Measurements from ENCODE around the gene MADCAM1.
A peak's percentile ranks its signal among the peaks of the same experiment; 100 is the strongest.

MADCAM1 gene

GRCh38 chr19:533364-534058, 37.2 kb downstream of the MADCAM1 start:
- H3K4me3 ChIP-seq (ENCODE audit: control insufficient read depth, low read depth, low read length) = peak overlapping the region; percentile 73
- no peak for TF ChIP-seq CTCF (conservative IDR thresholded peaks at IDR 0.05; ENCODE audit: control insufficient read depth, insufficient read depth, low read depth, low read length)
- DNase-seq (ENCODE audit: low read depth) = no peak

DNA sequence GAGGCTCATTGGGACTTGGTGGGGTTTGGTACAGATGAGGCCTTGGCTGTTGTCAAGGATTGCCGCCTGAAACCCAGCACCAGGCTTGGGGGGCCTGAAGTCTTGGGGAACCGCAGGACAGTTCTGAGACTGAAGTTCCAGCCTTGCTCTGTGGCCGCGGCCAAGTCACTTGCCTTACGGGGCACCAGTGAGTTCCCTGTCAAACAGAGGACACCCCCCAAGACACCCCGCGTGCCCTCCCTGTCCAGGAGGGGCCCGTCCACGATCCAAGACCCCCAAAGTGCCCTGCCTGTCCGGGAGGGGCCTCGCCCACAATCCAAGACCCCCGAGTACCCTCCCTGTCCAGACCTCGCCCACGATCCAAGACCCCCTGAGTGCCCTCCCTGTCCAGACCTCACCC, 37.8 kb downstream of the MADCAM1 start:
- H3K4me3 ChIP-seq (ENCODE audit: control insufficient read depth, low read depth, low read length) = no peak overlapping the region
- DNase-seq (ENCODE audit: low read depth) = no peak
- TF ChIP-seq CTCF (conservative IDR thresholded peaks at IDR 0.05; ENCODE audit: control insufficient read depth, insufficient read depth, low read depth, low read length) = no peak

GRCh38 chr19:535017-535835, 38.9 kb downstream of the MADCAM1 start:
- peak; percentile 23 for DNase-seq (ENCODE audit: low read depth)
- H3K4me3 ChIP-seq (ENCODE audit: control insufficient read depth, low read depth, low read length) = no peak overlapping the region
- TF ChIP-seq CTCF (conservative IDR thresholded peaks at IDR 0.05; ENCODE audit: control insufficient read depth, insufficient read depth, low read depth, low read length) = no peak

DNA sequence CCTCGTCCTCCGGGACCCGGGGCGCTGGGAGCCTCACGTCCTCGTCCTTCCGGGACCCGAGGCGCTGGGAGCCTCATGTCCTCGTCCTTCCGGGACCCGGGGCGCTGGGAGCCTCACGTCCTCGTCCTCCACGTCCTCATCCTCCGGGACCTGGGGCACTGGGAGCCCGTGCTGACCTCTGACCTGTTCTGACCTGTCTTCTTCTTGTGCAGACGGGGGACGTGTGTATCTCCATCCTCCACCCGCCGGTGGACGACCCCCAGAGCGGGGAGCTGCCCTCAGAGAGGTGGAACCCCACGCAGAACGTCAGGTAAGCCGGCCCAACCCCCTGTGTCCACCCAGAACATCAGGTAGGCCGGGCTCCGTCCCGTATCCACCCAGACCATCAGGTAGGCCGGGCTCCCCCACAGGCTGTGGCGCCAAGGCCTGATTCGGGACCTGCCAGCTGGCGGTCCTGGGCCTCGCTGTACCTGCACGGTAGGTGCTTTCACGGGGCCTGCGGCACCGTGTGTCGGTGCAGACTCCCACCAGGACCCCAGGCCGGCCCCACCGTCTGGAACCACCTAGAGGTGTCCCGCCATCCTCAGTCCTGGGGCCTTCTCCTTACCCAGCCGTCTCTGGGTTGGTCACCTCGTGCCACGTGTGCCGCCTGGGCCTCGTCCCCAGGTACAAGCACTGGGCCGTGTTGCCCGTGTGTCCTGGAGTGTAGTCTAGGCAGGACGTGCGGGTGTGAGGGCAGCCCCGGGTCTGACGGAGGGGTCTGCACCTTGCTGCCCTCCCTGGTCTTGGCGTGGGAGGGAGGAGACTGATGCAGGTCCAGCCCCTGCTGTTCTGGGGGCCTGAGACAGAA, 40.0 kb downstream of the MADCAM1 start:
- TF ChIP-seq CTCF (conservative IDR thresholded peaks at IDR 0.05; ENCODE audit: control insufficient read depth, insufficient read depth, low read depth, low read length) = no peak
- DNase-seq (ENCODE audit: low read depth) = no peak
- no peak overlapping the region for H3K4me3 ChIP-seq (ENCODE audit: control insufficient read depth, low read depth, low read length)

GRCh38 chr19:536881-537404, 40.7 kb downstream of the MADCAM1 start:
- TF ChIP-seq CTCF (conservative IDR thresholded peaks at IDR 0.05; ENCODE audit: control insufficient read depth, insufficient read depth, low read depth, low read length) = no peak
- H3K4me3 ChIP-seq (ENCODE audit: control insufficient read depth, low read depth, low read length) = no peak overlapping the region
- no peak for DNase-seq (ENCODE audit: low read depth)
